ENCODE data around the gene ANKS1B. TPM values are rescaled to one million over a fixed set of nuclear protein-coding genes. Genes with fewer than 3 reads are reported as not detected.

Gene ANKS1B
- total and polyA plus RNA-seq, 4 donors = 0.03 to 3.4 (median 0.53) TPM

GRCh38 chr12:99370421-99371138 lies 614.2 kb downstream of the ANKS1B start (continued):
- TF ChIP-seq, protein P1, sequence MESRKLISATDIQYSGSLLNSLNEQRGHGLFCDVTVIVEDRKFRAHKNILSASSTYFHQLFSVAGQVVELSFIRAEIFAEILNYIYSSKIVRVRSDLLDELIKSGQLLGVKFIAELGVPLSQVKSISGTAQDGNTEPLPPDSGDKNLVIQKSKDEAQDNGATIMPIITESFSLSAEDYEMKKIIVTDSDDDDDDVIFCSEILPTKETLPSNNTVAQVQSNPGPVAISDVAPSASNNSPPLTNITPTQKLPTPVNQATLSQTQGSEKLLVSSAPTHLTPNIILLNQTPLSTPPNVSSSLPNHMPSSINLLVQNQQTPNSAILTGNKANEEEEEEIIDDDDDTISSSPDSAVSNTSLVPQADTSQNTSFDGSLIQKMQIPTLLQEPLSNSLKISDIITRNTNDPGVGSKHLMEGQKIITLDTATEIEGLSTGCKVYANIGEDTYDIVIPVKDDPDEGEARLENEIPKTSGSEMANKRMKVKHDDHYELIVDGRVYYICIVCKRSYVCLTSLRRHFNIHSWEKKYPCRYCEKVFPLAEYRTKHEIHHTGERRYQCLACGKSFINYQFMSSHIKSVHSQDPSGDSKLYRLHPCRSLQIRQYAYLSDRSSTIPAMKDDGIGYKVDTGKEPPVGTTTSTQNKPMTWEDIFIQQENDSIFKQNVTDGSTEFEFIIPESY (IDR thresholded peaks at IDR 0.05) = no peak
- TF ChIP-seq JUND (IDR thresholded peaks at IDR 0.05) (no peak), HNF4G (IDR thresholded peaks at IDR 0.05) (no peak), SP1 (IDR thresholded peaks at IDR 0.05) (no peak)

GRCh38 chr12:99367181-99367580 lies 617.6 kb downstream of the ANKS1B start:
- Histone ChIP-seq H3K27ac (ENCODE audit: low read depth in 1 of 2, low read length in 2 of 2) (no peak overlapping the region), H3K9me3 (ENCODE audit: control insufficient read depth in 4 of 4, low read length in 3 of 4) (no peaks in the 10 kb centered on the region), H3K27me3 (ENCODE audit: control insufficient read depth in 4 of 4, insufficient read depth in 4 of 4, low read length in 3 of 4) (peaks cover 0 to 2% (median 0%) of the 10 kb centered on the region in 4 donors), H3K4me1 (ENCODE audit: control insufficient read depth in 4 of 4, insufficient read depth in 4 of 4, low read length in 3 of 4) (no peaks in the 10 kb centered on the region), H3K36me3 (ENCODE audit: control insufficient read depth in 4 of 4, insufficient read depth in 3 of 4, low read depth in 1 of 4, low read length in 3 of 4) (no peaks in the 10 kb centered on the region), H3K4me3 (ENCODE audit: low read depth in 1 of 3, low read length in 3 of 3) (no peak overlapping the region), H3K9ac (ENCODE audit: low read depth in 1 of 2, low read length in 2 of 2) (no peak overlapping the region)
- TF ChIP-seq SP1 (IDR thresholded peaks at IDR 0.05) = no peak
- TF ChIP-seq, protein P2, sequence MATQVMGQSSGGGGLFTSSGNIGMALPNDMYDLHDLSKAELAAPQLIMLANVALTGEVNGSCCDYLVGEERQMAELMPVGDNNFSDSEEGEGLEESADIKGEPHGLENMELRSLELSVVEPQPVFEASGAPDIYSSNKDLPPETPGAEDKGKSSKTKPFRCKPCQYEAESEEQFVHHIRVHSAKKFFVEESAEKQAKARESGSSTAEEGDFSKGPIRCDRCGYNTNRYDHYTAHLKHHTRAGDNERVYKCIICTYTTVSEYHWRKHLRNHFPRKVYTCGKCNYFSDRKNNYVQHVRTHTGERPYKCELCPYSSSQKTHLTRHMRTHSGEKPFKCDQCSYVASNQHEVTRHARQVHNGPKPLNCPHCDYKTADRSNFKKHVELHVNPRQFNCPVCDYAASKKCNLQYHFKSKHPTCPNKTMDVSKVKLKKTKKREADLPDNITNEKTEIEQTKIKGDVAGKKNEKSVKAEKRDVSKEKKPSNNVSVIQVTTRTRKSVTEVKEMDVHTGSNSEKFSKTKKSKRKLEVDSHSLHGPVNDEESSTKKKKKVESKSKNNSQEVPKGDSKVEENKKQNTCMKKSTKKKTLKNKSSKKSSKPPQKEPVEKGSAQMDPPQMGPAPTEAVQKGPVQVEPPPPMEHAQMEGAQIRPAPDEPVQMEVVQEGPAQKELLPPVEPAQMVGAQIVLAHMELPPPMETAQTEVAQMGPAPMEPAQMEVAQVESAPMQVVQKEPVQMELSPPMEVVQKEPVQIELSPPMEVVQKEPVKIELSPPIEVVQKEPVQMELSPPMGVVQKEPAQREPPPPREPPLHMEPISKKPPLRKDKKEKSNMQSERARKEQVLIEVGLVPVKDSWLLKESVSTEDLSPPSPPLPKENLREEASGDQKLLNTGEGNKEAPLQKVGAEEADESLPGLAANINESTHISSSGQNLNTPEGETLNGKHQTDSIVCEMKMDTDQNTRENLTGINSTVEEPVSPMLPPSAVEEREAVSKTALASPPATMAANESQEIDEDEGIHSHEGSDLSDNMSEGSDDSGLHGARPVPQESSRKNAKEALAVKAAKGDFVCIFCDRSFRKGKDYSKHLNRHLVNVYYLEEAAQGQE (IDR thresholded peaks at IDR 0.05) = no peak
- TF ChIP-seq RAD21 (IDR thresholded peaks at IDR 0.05) = no peak
- TF ChIP-seq NR2F2 (IDR thresholded peaks at IDR 0.05) = no peak
- DNase-seq (ENCODE audit: low spot score) = no peak
- 69% methylated on average over 3 of the region's 3 CpGs for WGBS

- Histone ChIP-seq H3K27ac (ENCODE audit: low read depth in 1 of 2, low read length in 2 of 2) (no peak overlapping the region), H3K9me3 (ENCODE audit: control insufficient read depth in 4 of 4, low read length in 3 of 4) (no peaks in the 10 kb centered on the region), H3K4me3 (ENCODE audit: low read depth in 1 of 3, low read length in 3 of 3) (no peak overlapping the region), H3K36me3 (ENCODE audit: control insufficient read depth in 4 of 4, insufficient read depth in 3 of 4, low read depth in 1 of 4, low read length in 3 of 4) (no peaks in the 10 kb centered on the region), H3K4me1 (ENCODE audit: control insufficient read depth in 4 of 4, insufficient read depth in 4 of 4, low read length in 3 of 4) (no peaks in the 10 kb centered on the region), H3K9ac (ENCODE audit: low read depth in 1 of 2, low read length in 2 of 2) (no peak overlapping the region), H3K27me3 (ENCODE audit: control insufficient read depth in 4 of 4, insufficient read depth in 4 of 4, low read length in 3 of 4) (peaks cover 0 to 3% (median 0%) of the 10 kb centered on the region in 4 donors)
- WGBS = 42% methylated on average over 3 of the region's 3 CpGs
- no peak for DNase-seq (ENCODE audit: low spot score)
- no peak for TF ChIP-seq HNF4A (conservative IDR thresholded peaks at IDR 0.05)
- TF ChIP-seq JUND (IDR thresholded peaks at IDR 0.05) = no peak
- TF ChIP-seq EGR1 (IDR thresholded peaks at IDR 0.05; ENCODE audit: low read depth in 2 of 2) = no peak
- no peak for TF ChIP-seq RXRA (IDR thresholded peaks at IDR 0.05)
- no peak for TF ChIP-seq TAF1 (conservative IDR thresholded peaks at IDR 0.05)
- TF ChIP-seq SP1 (IDR thresholded peaks at IDR 0.05) = no peak
- TF ChIP-seq, protein P3, sequence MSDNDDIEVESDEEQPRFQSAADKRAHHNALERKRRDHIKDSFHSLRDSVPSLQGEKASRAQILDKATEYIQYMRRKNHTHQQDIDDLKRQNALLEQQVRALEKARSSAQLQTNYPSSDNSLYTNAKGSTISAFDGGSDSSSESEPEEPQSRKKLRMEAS (IDR thresholded peaks at IDR 0.05) = no peak
- TF ChIP-seq, protein P4, sequence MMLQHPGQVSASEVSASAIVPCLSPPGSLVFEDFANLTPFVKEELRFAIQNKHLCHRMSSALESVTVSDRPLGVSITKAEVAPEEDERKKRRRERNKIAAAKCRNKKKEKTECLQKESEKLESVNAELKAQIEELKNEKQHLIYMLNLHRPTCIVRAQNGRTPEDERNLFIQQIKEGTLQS (IDR thresholded peaks at IDR 0.05) = no peak
- TF ChIP-seq NR2F2 (IDR thresholded peaks at IDR 0.05) = no peak
- no peak for TF ChIP-seq YY1 (IDR thresholded peaks at IDR 0.05)
- TF ChIP-seq, protein P1 (IDR thresholded peaks at IDR 0.05) = no peak
- no peak for TF ChIP-seq FOXA1 (IDR thresholded peaks at IDR 0.05)
- no peak for TF ChIP-seq HNF4G (IDR thresholded peaks at IDR 0.05)
- no peak for TF ChIP-seq GABPA (IDR thresholded peaks at IDR 0.05 in 1 of 2, conservative IDR thresholded peaks at IDR 0.05 in 1 of 2)
- no peak for TF ChIP-seq RAD21 (IDR thresholded peaks at IDR 0.05)
- TF ChIP-seq, protein P5, sequence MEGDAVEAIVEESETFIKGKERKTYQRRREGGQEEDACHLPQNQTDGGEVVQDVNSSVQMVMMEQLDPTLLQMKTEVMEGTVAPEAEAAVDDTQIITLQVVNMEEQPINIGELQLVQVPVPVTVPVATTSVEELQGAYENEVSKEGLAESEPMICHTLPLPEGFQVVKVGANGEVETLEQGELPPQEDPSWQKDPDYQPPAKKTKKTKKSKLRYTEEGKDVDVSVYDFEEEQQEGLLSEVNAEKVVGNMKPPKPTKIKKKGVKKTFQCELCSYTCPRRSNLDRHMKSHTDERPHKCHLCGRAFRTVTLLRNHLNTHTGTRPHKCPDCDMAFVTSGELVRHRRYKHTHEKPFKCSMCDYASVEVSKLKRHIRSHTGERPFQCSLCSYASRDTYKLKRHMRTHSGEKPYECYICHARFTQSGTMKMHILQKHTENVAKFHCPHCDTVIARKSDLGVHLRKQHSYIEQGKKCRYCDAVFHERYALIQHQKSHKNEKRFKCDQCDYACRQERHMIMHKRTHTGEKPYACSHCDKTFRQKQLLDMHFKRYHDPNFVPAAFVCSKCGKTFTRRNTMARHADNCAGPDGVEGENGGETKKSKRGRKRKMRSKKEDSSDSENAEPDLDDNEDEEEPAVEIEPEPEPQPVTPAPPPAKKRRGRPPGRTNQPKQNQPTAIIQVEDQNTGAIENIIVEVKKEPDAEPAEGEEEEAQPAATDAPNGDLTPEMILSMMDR (IDR thresholded peaks at IDR 0.05; ENCODE audit: low read depth, low read length, missing input control) = no peak
- no peak for TF ChIP-seq FOXA2 (IDR thresholded peaks at IDR 0.05)
Measured at GRCh38 chr12:99352269-99352668, 632.5 kb downstream of the ANKS1B start.
